IPS-NIHi7 (cell line): ENCODE data around the gene NBDY.
"Not testable (repeated sequence)": the region's sequence is repeated elsewhere in the genome, so short reads cannot be mapped to it uniquely, and the experiment has no call there.

ENCODE experiments used
- DNase-seq: peaks from one replicate; pipeline ENCODE4 v3.0.0; 2012; ENCODE audit warnings: mixed read lengths; ENCODE audit errors: extremely low spot score

The NBDY gene, protein sequence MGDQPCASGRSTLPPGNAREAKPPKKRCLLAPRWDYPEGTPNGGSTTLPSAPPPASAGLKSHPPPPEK

DNA sequence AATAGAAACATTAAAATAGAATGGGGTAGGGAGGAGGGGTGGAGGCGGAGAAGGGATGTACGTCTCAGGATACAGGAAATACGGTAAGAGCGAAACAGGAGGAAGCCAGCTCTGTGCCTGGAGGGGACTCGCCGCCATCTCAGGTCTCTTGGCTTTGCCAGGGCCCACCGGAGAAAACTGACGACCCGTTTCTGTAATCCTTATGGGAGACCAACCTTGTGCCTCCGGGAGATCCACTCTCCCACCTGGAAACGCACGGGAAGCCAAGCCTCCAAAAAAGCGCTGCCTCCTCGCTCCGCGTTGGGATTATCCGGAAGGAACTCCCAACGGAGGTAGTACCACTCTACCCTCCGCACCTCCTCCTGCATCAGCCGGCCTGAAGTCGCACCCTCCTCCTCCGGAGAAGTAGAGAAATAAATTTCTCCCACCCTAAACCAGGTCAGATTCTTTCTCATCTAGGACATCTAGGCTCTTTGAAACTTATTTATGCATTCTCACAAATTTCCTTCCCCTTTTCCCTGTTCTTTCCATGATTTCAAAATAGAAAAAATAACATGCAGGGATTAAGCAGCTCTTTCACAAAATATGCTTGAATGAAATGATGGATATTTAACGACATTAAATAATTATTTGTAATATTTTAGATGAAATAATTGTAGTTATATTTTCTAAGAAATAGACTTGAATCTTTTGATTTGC, at the start of gene NBDY:
Gene NBDY (plus strand): TSS at position 92 of the 699 bp plus-strand sequence. CDS start 111 bp downstream, at position 203.
- peak; percentile 24 for DNase-seq

- DNase-seq: not testable (repeated sequence)
Observed at GRCh38 chrX:56704530-56704929, 24.5 kb upstream of the NBDY start.

- DNase-seq: peak; percentile 9
Observed at GRCh38 chrX:56726605-56727004, 2.4 kb upstream of the NBDY start.

DNA sequence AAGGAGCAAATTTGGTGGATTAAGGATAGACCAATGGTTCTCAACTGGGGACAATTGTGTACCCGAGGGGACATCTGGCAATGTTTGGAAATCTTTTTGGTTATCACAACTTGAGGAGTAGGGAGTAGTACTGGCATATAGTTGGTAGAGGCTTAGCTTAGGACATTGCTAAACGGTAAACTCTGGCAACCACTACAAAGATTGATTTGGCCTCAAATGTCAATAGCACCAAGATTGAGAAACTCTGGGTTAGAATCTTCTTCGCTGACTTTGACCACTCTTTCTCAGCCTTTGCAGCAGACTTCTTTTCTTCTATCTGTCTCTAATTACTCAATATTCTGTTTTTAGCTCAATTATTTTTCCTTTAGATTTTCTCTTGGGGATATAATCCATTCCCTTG, 1.5 kb upstream of the NBDY start:
- no peak for DNase-seq

- no peak for DNase-seq
Observed at GRCh38 chrX:56728321-56728720, 722 bp upstream of the NBDY start.

DNA sequence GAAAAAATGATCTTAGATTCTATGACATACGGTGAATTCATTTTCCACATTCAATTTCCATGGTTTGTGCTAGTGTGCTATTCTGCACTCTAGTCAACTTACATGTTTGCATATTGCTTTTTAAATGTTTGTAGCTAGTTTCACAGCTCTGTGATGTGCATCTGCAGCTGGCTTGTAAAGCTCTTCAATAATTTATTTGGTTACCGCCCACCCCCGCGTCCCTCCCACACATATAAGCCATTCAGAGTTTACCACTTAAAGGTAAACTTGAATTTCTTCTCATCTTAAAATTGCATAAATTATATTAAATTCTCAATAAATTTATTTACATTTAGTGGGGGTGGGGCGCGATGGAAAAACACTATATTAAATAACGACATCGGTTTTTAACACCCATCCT, 291 bp upstream of the NBDY start:
- no peak for DNase-seq

DNA sequence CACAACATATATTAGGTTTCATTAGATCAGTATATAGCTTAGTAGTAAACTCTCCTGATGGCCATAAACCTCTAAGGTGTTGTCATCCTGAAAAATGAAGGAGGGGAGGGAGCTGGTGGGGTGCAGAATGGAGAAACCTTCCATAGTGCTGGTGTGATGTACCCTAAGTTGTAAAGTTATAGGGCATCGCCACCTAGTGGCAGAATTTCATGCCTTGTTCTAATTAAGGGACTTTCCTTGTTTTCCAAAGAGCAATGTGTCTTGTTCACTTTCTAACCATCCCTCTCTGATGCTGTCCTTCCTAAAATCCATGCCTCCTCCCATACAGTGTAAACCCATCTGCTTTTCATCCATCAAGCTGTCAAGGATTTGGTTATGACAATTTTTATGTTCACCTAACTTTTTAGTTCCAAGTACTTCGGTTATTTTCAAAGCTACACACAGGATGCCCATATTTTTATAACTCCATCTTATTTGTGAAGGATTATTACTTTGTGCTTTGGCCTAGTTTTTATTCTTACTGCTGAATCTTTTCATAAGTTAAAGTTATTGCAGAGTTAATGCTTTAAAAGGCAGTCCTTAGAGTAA, 4.5 kb downstream of the NBDY start:
- peak; percentile 10 for DNase-seq

DNA sequence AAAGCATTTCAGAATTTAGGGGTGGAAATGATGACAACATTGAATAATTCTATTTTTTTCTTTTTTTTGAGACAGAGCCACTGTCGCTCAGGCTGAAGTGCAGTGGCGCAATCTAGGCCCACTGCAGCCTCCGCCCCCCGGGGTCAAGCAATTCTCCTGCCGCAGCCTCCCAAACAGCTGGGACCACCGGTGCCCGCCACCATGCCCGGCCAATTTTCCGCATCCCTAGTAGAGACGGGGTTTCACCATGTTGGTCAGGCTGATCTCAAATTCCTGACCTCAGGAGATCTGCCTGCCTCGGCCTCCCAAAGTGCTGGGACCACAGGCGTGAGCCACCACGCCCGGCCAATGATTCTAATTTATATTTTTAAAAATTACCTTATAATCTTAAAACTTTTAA, 7.2 kb downstream of the NBDY start:
- DNase-seq: no peak

- DNase-seq: no peak
Observed at GRCh38 chrX:56738670-56739069, 9.6 kb downstream of the NBDY start.

- DNase-seq: no peak
Observed at GRCh38 chrX:56744996-56745395, 16.0 kb downstream of the NBDY start.

DNA sequence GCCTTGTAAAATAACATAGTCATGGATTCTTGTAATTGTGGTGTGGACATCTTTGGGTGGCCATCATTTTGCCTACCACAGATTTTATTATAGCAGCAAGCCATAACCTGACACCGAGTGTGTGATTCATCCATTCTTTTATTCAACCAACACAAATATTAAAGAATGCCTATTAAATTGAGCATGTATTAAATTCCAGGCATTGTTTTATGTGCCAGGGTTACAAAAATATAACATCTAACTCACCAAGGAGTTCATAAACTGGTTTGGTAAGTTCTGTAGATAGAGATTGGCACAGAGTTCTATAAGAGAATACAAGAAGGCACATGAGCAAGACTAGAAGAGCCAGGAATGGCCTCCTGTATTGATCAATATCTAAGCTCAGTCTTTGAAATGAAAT, 18.0 kb downstream of the NBDY start:
- no peak for DNase-seq

DNA sequence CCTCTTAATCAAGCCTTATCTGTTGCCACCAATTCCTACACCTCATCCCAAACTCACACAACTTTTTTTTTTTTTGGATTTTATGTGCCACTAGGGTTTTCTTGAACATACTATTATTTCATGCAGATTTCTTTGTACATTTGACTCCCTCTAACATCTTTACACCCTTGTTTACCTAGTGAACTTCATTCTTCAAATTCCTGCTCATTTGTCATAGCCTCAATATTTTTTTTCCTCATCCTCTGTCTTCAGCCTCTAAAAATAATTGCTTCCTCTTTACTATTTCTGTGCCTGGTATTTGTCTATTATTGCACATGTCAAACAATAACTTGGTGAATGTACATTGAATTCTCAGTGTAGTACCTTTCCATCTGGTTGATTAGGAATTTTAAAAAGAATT, 22.0 kb downstream of the NBDY start:
- DNase-seq: no peak

- DNase-seq: no peak
Observed at GRCh38 chrX:56757327-56757726, 28.3 kb downstream of the NBDY start.

GRCh38 chrX:56758456-56758855, 29.4 kb downstream of the NBDY start:
- no peak for DNase-seq

GRCh38 chrX:56759736-56760409, 30.8 kb downstream of the NBDY start:
- no peak for DNase-seq

GRCh38 chrX:56760410-56761124, 31.5 kb downstream of the NBDY start:
- DNase-seq: not testable (repeated sequence)

DNA sequence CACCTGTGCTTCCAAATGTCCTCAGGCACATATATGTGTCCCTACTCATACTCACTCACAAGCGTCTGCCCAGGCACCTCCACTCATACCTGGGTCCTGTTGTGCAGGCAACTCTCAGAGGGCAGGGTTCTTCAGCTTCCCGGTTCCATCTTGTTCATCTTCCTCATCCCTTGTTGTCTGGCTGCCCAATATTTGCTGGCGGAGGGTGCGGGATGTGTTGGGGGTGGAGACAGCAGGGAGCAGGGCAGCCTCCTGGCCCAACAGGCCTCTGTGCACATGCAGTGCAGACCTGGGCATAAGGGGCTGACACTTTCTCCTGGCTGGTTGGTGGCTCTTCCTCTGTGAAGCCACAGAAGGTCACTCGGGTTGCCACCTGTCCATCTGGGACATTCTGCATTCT, 32.1 kb downstream of the NBDY start:
- DNase-seq: no peak

DNA sequence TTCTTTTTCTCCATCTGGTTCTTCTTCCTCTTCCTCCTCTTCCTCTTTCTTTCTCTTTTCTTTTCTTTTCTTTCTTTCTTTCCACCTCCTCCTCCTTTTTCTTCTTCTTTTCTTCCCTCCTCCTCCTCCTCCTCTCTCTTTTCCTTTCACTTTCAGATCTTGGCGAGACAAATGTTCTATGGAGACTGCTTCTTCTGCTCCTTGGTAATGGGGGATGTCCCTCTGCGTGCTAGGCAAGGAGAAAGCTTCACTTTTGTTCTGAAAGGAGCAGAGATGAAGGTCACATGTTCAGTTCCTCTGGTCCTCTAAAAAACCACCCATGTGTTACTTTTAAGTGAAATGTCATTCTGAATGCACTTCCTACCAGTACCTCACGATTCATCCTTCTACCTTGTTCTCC, 33.2 kb downstream of the NBDY start:
- DNase-seq: no peak

- no peak for DNase-seq
Observed at GRCh38 chrX:56762707-56763555, 33.9 kb downstream of the NBDY start.

- DNase-seq: no peak
Observed at GRCh38 chrX:56763556-56764152, 34.6 kb downstream of the NBDY start.
